IMR-90 (cell line): Measurements from ENCODE around the gene GH1. TPM values are rescaled to one million over a fixed set of nuclear protein-coding genes. Genes with fewer than 3 reads are reported as not detected.

Source experiments
- ATAC-seq: fragments of 200-7000 bp; cut with Tn5 transposase; 2 replicates; pipeline ENCODE4 v1.9.1; 2020; ENCODE audit warnings: low read depth, mild to moderate bottlenecking, moderate library complexity
- BruUV-seq: library from RNA; stranded (reverse); fragments of 400-500 nt; replicated peaks from 2 replicates; lab custom pipeline; 2021; lab: Mats Ljungman, UMichigan
- CTCF ChIA-PET: fragments of 300-600 bp; formaldehyde crosslinking; extraction: SDS; loops from one replicate; lab custom pipeline; 2021; ENCODE audit warnings: antibody characterized with exemption; lab: Yijun Ruan, JAX
- POLR2A ChIA-PET: fragments of 300-600 bp; sonication (Branson Sonifier 250); formaldehyde crosslinking; loops from one replicate; lab custom pipeline; 2022; ENCODE audit warnings: antibody characterized with exemption; ENCODE audit not compliant: unreplicated experiment; lab: Charles Lee
- DNase-seq: peaks from one replicate; pipeline ENCODE4 v3.0.0; 2013
- H2AFZ ChIP-seq: replicated peaks from 2 replicates; pipeline ENCODE3; 2013; ENCODE audit warnings: low read length, mild to moderate bottlenecking; ENCODE audit not compliant: poor library complexity
- H2AK5ac ChIP-seq: 2 replicates; pipeline ENCODE4 v1.6.1; 2013; ENCODE audit warnings: low read depth, low read length, inconsistent platforms
- H2AK9ac ChIP-seq: replicated peaks from 2 replicates; pipeline ENCODE3; 2013; ENCODE audit warnings: mild to moderate bottlenecking, low read depth, low read length, moderate library complexity; ENCODE audit not compliant: poor library complexity
- H2BK120ac ChIP-seq: 2 replicates; pipeline ENCODE4 v1.6.1; 2013; ENCODE audit warnings: low read depth, low read length, inconsistent platforms
- H2BK15ac ChIP-seq: 3 replicates; pipeline ENCODE4 v1.6.1; 2013; ENCODE audit warnings: low read depth, low read length, inconsistent platforms
- H2BK20ac ChIP-seq: 2 replicates; pipeline ENCODE4 v1.6.1; 2013; ENCODE audit warnings: low read depth, mild to moderate bottlenecking, inconsistent platforms, low read length, moderate library complexity
- H2BK5ac ChIP-seq: 2 replicates; pipeline ENCODE4 v1.6.1; 2013; ENCODE audit warnings: mild to moderate bottlenecking, low read depth, low read length, inconsistent platforms; ENCODE audit not compliant: poor library complexity, severe bottlenecking
- H3K14ac ChIP-seq: replicated peaks from 2 replicates; pipeline ENCODE4 v1.6.1; 2013; ENCODE audit warnings: low read depth, low read length, inconsistent platforms
- H3K18ac ChIP-seq: 2 replicates; pipeline ENCODE4 v1.6.1; 2013; ENCODE audit warnings: low read depth, low read length, control low read depth
- H3K23ac ChIP-seq: 2 replicates; pipeline ENCODE4 v1.6.1; 2013; ENCODE audit warnings: low read depth, low read length, inconsistent platforms
- H3K27ac ChIP-seq: 2 replicates; pipeline ENCODE4 v1.5.1; 2013; ENCODE audit warnings: mild to moderate bottlenecking, control low read depth, low read length; ENCODE audit not compliant: insufficient read depth
- H3K27me3 ChIP-seq: 2 replicates; pipeline ENCODE4 v1.6.1; 2013; ENCODE audit warnings: low read length; ENCODE audit not compliant: control insufficient read depth, insufficient read depth
- H3K36me3 ChIP-seq: 2 replicates; pipeline ENCODE4 v1.6.1; 2013; ENCODE audit warnings: low read length, mixed read lengths; ENCODE audit not compliant: control insufficient read depth, insufficient read depth
- H3K4ac ChIP-seq: 2 replicates; pipeline ENCODE4 v1.6.1; 2013; ENCODE audit warnings: low read depth, low read length, inconsistent platforms
- H3K4me1 ChIP-seq: 2 replicates; pipeline ENCODE4 v1.6.1; 2013; ENCODE audit warnings: low read length, mixed read lengths; ENCODE audit not compliant: control insufficient read depth, insufficient read depth
- H3K4me2 ChIP-seq: 2 replicates; pipeline ENCODE4 v1.6.1; 2013; ENCODE audit warnings: low read depth, mild to moderate bottlenecking, control low read depth, low read length, moderate library complexity
- H3K4me3 ChIP-seq: 2 replicates; pipeline ENCODE4 v1.5.1; 2013; ENCODE audit warnings: low read depth, mild to moderate bottlenecking, control low read depth, low read length, moderate library complexity; ENCODE audit not compliant: insufficient read depth
- H3K56ac ChIP-seq: 2 replicates; pipeline ENCODE4 v1.6.1; 2013; ENCODE audit warnings: low read length, inconsistent platforms; ENCODE audit not compliant: insufficient read depth; ENCODE audit errors: extremely low read depth
- H3K79me1 ChIP-seq, 2 experiments: 2 replicates each; pipeline ENCODE4 v1.6.1; 2013; ENCODE audit warnings: low read length in 2 of 2, inconsistent platforms in 1 of 2, low read depth in 1 of 2
- H3K9ac ChIP-seq: 2 replicates; pipeline ENCODE4 v1.6.1; 2013; ENCODE audit warnings: low read depth, low read length, control low read depth
- H3K9me1 ChIP-seq: 2 replicates; pipeline ENCODE4 v1.6.1; 2013; ENCODE audit warnings: low read length, inconsistent platforms; ENCODE audit not compliant: insufficient read depth
- H3K9me3 ChIP-seq: 2 replicates; pipeline ENCODE4 v1.6.1; 2013; ENCODE audit warnings: low read length; ENCODE audit not compliant: control insufficient read depth, insufficient read depth
- H4K20me1 ChIP-seq: 2 replicates; pipeline ENCODE4 v1.6.1; 2013; ENCODE audit warnings: low read length, inconsistent platforms; ENCODE audit not compliant: insufficient read depth
- H4K5ac ChIP-seq: 2 replicates; pipeline ENCODE4 v1.6.1; 2013; ENCODE audit warnings: mild to moderate bottlenecking, low read depth, low read length, control low read depth
- H4K8ac ChIP-seq, 2 experiments: 2 replicates each; pipeline ENCODE4 v1.6.1; 2013; ENCODE audit warnings: low read depth in 2 of 2, low read length in 2 of 2, control low read depth in 1 of 2, inconsistent platforms in 1 of 2
- H4K91ac ChIP-seq: 2 replicates; pipeline ENCODE4 v1.6.1; 2013; ENCODE audit warnings: low read depth, low read length, inconsistent platforms; ENCODE audit not compliant: insufficient read depth
- BHLHE40 ChIP-seq: fragments of 150-350 bp; IDR thresholded peaks from 2 replicates; pipeline ENCODE4 v1.6.1; 2016; ENCODE audit warnings: mild to moderate bottlenecking, low read depth, low read length
- CEBPB ChIP-seq: IDR thresholded peaks from 2 replicates; pipeline ENCODE4 v1.6.1; 2012; ENCODE audit warnings: low read depth, low read length, improper control_type of control experiment
- ELK1 ChIP-seq: fragments of 150-350 bp; IDR thresholded peaks from 2 replicates; pipeline ENCODE4 v1.6.1; 2016; ENCODE audit warnings: low read depth, mild to moderate bottlenecking, low read length, moderate library complexity, borderline replicate concordance
- MAZ ChIP-seq: IDR thresholded peaks from 2 replicates; pipeline ENCODE4 v1.6.1; 2012; ENCODE audit warnings: low read depth, mild to moderate bottlenecking, low read length, improper control_type of control experiment, moderate library complexity, borderline replicate concordance
- POLR2A ChIP-seq: IDR thresholded peaks from 2 replicates; pipeline ENCODE4 v1.6.1; 2012; ENCODE audit warnings: mild to moderate bottlenecking, low read depth, low read length
- RCOR1 ChIP-seq: IDR thresholded peaks from 2 replicates; pipeline ENCODE4 v1.6.1; 2012; ENCODE audit warnings: mild to moderate bottlenecking, low read length, improper control_type of control experiment; ENCODE audit not compliant: insufficient replicate concordance
- RFX5 ChIP-seq: IDR thresholded peaks from 2 replicates; pipeline ENCODE4 v1.8.0; 2012; ENCODE audit warnings: low read depth, mild to moderate bottlenecking, low read length, moderate library complexity
- SMC3 ChIP-seq: fragments of 150-350 bp; IDR thresholded peaks from 2 replicates; pipeline ENCODE4 v1.6.1; 2016; ENCODE audit warnings: low read depth, mild to moderate bottlenecking, antibody characterized with exemption, low read length, moderate library complexity
- WGBS, 2 experiments: methylation state at CpG; one replicate each; pipeline versions ENCODE4 v1.1.5 to v1.1.7; 2013; ENCODE audit warnings: missing lambda C conversion rate in 2 of 2; ENCODE audit not compliant: insufficient read length in 1 of 2; ENCODE audit errors: extremely low coverage in 2 of 2; 5-methylcytosine and 5-hydroxymethylcytosine counted together
- dilution Hi-C: fragments of 300-500 bp; cut with HindIII; formaldehyde crosslinking; loops from one replicate; pipeline ENCODE4 v1.14.3; 2018; ENCODE audit warnings: low sequenced_read_pairs; ENCODE audit not compliant: unreplicated experiment
- in situ Hi-C: fragments of 300-500 bp; cut with MboI; formaldehyde crosslinking; loops from 3 replicates; pipeline ENCODE4 v1.14.3; 2019; ENCODE audit warnings: low sequenced_read_pairs, inconsistent platforms, mixed read lengths
- intact Hi-C: fragments of 100-400 bp; cut with micrococcal nuclease; formaldehyde crosslinking; loops from 2 replicates; pipeline ENCODE4 v1.10.0; 2022
- polyA plus RNA-seq, 3 experiments: library from polyadenylated mRNA; depleted of rRNA; stranded (reverse); fragments of >200 nt; gene quantifications; 2 replicates each; pipeline ENCODE4 v1.2.3, GENCODE V29; 2012; ENCODE audit warnings: low replicate concordance in 1 of 3
- total RNA-seq: library from RNA; depleted of rRNA; stranded (reverse); fragments of >200 nt; gene quantifications from 2 replicates; pipeline ENCODE4 v1.2.3, GENCODE V29; 2012

Gene GH1
- total and polyA plus RNA-seq, 2 of the 4 experiments (the other 2 are of a cell fraction), result not detected

GRCh38 chr17:63954402-63955063, 35.9 kb upstream of the GH1 start:
- no peak overlapping the region for H3K4me3 ChIP-seq
- CTCF ChIA-PET, result interaction anchor here (1.1 kb wide), 1 partner anchor 9 kb away, joined by 3 read pairs; no protein-coding TSS in a partner anchor
- dilution Hi-C loops, result no loop called here

More at GRCh38 chr17:63954402-63955063, 35.9 kb upstream of the GH1 start:
- WGBS, 2 experiments, result 60% methylated on average over 1 of the region's 11 CpGs; no CpG with 5 or more reads in 1 of the 2 experiments
- Histone ChIP-seq H3K9ac (no peak overlapping the region), H2BK120ac (no peak overlapping the region), H3K56ac (no peak overlapping the region), H2AK9ac (no peak overlapping the region), H4K20me1 (no peaks in the 10 kb centered on the region; the same call in 1 of the 2 replicates), H3K4me1 (0 out of 2 replicates have a peak, but pooled peaks cover 2% of the 10 kb centered on the region), H2AK5ac (no peak overlapping the region), H3K4ac (no peak overlapping the region), H3K9me1 (peaks cover 4% of the 10 kb centered on the region), H4K5ac (no peak overlapping the region), H4K8ac (no peak overlapping the region), H3K14ac (no peak overlapping the region), H3K9me3 (no peaks in the 10 kb centered on the region), H3K23ac (no peak overlapping the region), H3K4me2 (no peak overlapping the region), H3K79me1 (no peaks in the 10 kb centered on the region), H2BK20ac (no peak overlapping the region), H2BK5ac (no peak overlapping the region), H3K27me3 (peaks cover 25% of the 10 kb centered on the region), H3K36me3 (no peaks in the 10 kb centered on the region), H2AFZ (no peak overlapping the region), H3K18ac (no peak overlapping the region), H4K91ac (no peak overlapping the region), H2BK15ac (no peak overlapping the region), H3K27ac (no peak overlapping the region)
- ATAC-seq (no peak), DNase-seq (no peak)
- no TSS peak for BruUV-seq
- in situ Hi-C loops (no loop called here), intact Hi-C loops (no loop called here)
- POLR2A ChIA-PET, result no interaction called here
- TF ChIP-seq POLR2A, result no peak
- TF ChIP-seq CEBPB, result no peak
- no peak for TF ChIP-seq ELK1
- no peak for TF ChIP-seq RFX5
- TF ChIP-seq BHLHE40, result no peak
- no peak for TF ChIP-seq SMC3
- no peak for TF ChIP-seq MAZ
- no peak for TF ChIP-seq RCOR1
